SK-N-SH (cell line): Measurements from ENCODE around the gene KCNJ4. TPM values are rescaled to one million over a fixed set of nuclear protein-coding genes. Genes with fewer than 3 reads are reported as not detected.

Experiments used
- CTCF ChIA-PET: fragments of 300-600, 350-600 bp; formaldehyde crosslinking; extraction: SDS; loops from one replicate; lab custom pipeline; 2021; lab: Yijun Ruan, JAX
- POLR2A ChIA-PET: fragments of 350-600 bp; sonication (Branson Sonifier 250); formaldehyde crosslinking; extraction: SDS; loops from one replicate; lab custom pipeline; 2020; ENCODE audit warnings: antibody characterized with exemption, inconsistent platforms; lab: Yijun Ruan, JAX
- DNase-seq: peaks from one replicate; pipeline ENCODE4 v3.0.0; 2012
- H2AFZ ChIP-seq: fragments of 200-600 bp; sonication (generic); 2 replicates; pipeline ENCODE4 v1.8.1; 2016; ENCODE audit warnings: antibody characterized with exemption, mild to moderate bottlenecking, low read depth
- H3F3A ChIP-seq: fragments of 200-600 bp; sonication (generic); replicated peaks from 2 replicates; pipeline ENCODE3; 2016; ENCODE audit warnings: antibody characterized with exemption, mild to moderate bottlenecking; ENCODE audit not compliant: insufficient read depth
- H3K27ac ChIP-seq, 2 experiments: fragments of 200-500 bp in 1 of 2; fragments of 200-600 bp in 1 of 2; sonication (Bioruptor generic) in 1 of 2; sonication (generic), shearing (Covaris generic) in 1 of 2; 2 replicates each; pipeline versions ENCODE4 v1.5.1 to v1.6.1; 2014 to 2016; ENCODE audit warnings: low read depth in 2 of 2, inconsistent platforms in 1 of 2, low read length in 1 of 2, mild to moderate bottlenecking in 1 of 2, mixed read lengths in 1 of 2
- H3K27me3 ChIP-seq: fragments of 200-600 bp; sonication (generic), shearing (Covaris generic); 2 replicates; pipeline ENCODE4 v1.6.1; 2016; ENCODE audit warnings: mixed run types; ENCODE audit not compliant: insufficient read depth
- H3K36me3 ChIP-seq, 2 experiments: fragments of 200-500 bp in 1 of 2; fragments of 200-600 bp in 1 of 2; sonication (Bioruptor generic) in 1 of 2; sonication (generic) in 1 of 2; replicated peaks in 1 of 2; 2 replicates each; pipeline versions ENCODE3 to v1.5.1; 2014 to 2016; ENCODE audit warnings: low read length in 1 of 2, mild to moderate bottlenecking in 1 of 2; ENCODE audit not compliant: insufficient read depth in 2 of 2, control insufficient read depth in 1 of 2
- H3K4me1 ChIP-seq, 2 experiments: fragments of 200-500 bp in 1 of 2; fragments of 200-600 bp in 1 of 2; sonication (Bioruptor generic) in 1 of 2; sonication (generic), shearing (Covaris generic) in 1 of 2; 2 replicates each; pipeline versions ENCODE4 v1.5.1 to v1.6.1; 2014 to 2016; ENCODE audit warnings: low read depth in 1 of 2, low read length in 1 of 2, mixed run types in 1 of 2; ENCODE audit not compliant: insufficient read depth in 2 of 2, control insufficient read depth in 1 of 2
- H3K4me2 ChIP-seq: fragments of 200-600 bp; sonication (generic), shearing (Covaris generic); 2 replicates; pipeline ENCODE4 v1.6.1; 2017; ENCODE audit warnings: mixed run types
- H3K4me3 ChIP-seq, 2 experiments: fragments of 200-500 bp in 1 of 2; fragments of 200-600 bp in 1 of 2; sonication (Bioruptor generic) in 1 of 2; sonication (generic), shearing (Covaris generic) in 1 of 2; 2 replicates each; pipeline versions ENCODE4 v1.5.1 to v1.8.1; 2014 to 2016; ENCODE audit warnings: low read depth in 2 of 2, inconsistent platforms in 1 of 2, low read length in 1 of 2, mild to moderate bottlenecking in 1 of 2, mixed read lengths in 1 of 2, moderate library complexity in 1 of 2
- H3K79me2 ChIP-seq: fragments of 200-600 bp; sonication (generic); 2 replicates; pipeline ENCODE4 v1.8.1; 2017; ENCODE audit warnings: mild to moderate bottlenecking; ENCODE audit not compliant: insufficient read depth
- H3K9ac ChIP-seq: fragments of 200-600 bp; sonication (generic); 2 replicates; pipeline ENCODE4 v1.6.1; 2017; ENCODE audit warnings: mixed run types
- H3K9me2 ChIP-seq: fragments of 200-600 bp; sonication (generic); 2 replicates; pipeline ENCODE4 v1.6.1; 2017; ENCODE audit warnings: mixed run types
- H3K9me3 ChIP-seq: fragments of 200-600 bp; sonication (generic); 2 replicates; pipeline ENCODE4 v1.6.1; 2017; ENCODE audit warnings: mixed run types, mild to moderate bottlenecking, moderate library complexity
- H4K20me1 ChIP-seq: fragments of 200-600 bp; sonication (generic); 2 replicates; pipeline ENCODE4 v1.6.1; 2017; ENCODE audit warnings: mild to moderate bottlenecking, mixed run types; ENCODE audit not compliant: insufficient read depth
- CHD2 ChIP-seq: fragments of 150-350 bp; IDR thresholded peaks from 2 replicates; pipeline ENCODE4 v1.6.1; 2018; ENCODE audit warnings: low read length; ENCODE audit not compliant: partially characterized antibody
- CTCF ChIP-seq: fragments of 200-600 bp; sonication (generic); IDR thresholded peaks from 2 replicates; pipeline ENCODE4 v1.6.1; 2017; ENCODE audit warnings: antibody characterized with exemption, mild to moderate bottlenecking, moderate library complexity
- ELF1 ChIP-seq: IDR thresholded peaks from 2 replicates; pipeline ENCODE4 v1.4.0; 2012
- FOXJ3 ChIP-seq: sonication (generic); formaldehyde crosslinking; IDR thresholded peaks from 2 replicates; pipeline ENCODE4 v1.5.1; 2020; ENCODE audit warnings: mild to moderate bottlenecking, missing genetic modification reagents
- GATA2 ChIP-seq: sonication (generic); formaldehyde crosslinking; IDR thresholded peaks from 2 replicates; pipeline ENCODE4 v1.5.0; 2020; ENCODE audit warnings: mild to moderate bottlenecking, missing genetic modification reagents
- IRF3 ChIP-seq: fragments of 150-350 bp; IDR thresholded peaks from 2 replicates; pipeline ENCODE4 v1.6.1; 2016; ENCODE audit warnings: mild to moderate bottlenecking, low read depth, low read length
- MEF2A ChIP-seq: IDR thresholded peaks from 2 replicates; pipeline ENCODE4 v1.4.0; 2012; ENCODE audit warnings: low read depth, borderline replicate concordance
- RAD21 ChIP-seq: IDR thresholded peaks from 2 replicates; pipeline ENCODE4 v1.6.1; 2012; ENCODE audit warnings: mild to moderate bottlenecking, low read length
- RXRA ChIP-seq: IDR thresholded peaks from 2 replicates; pipeline ENCODE4 v1.4.0; 2012; ENCODE audit warnings: low read depth, mild to moderate bottlenecking, borderline replicate concordance
- TAF1 ChIP-seq: IDR thresholded peaks from 2 replicates; pipeline ENCODE4 v1.6.1; 2012; ENCODE audit warnings: low read depth, mild to moderate bottlenecking, low read length, moderate library complexity, borderline replicate concordance
- TEAD4 ChIP-seq: IDR thresholded peaks from 2 replicates; pipeline ENCODE4 v1.4.0; 2012; ENCODE audit warnings: mild to moderate bottlenecking, borderline replicate concordance; ENCODE audit not compliant: insufficient read depth
- WGBS: methylation state at CpG from one replicate; pipeline ENCODE4 v1.1.6; 2017; ENCODE audit warnings: low lambda C conversion rate; 5-methylcytosine and 5-hydroxymethylcytosine counted together
- polyA plus RNA-seq, 3 experiments: library from polyadenylated mRNA; depleted of rRNA; stranded (reverse); fragments of >200 nt; gene quantifications; 2 replicates each; pipeline ENCODE4 v1.2.3, GENCODE V29; 2012
- TF ChIP-seq, protein P1 (sequence below): IDR thresholded peaks from 2 replicates; pipeline ENCODE4; 2012
- TF ChIP-seq, protein P2 (sequence below): fragments of 150-350 bp; IDR thresholded peaks from 2 replicates; pipeline ENCODE4 v1.6.1; 2017; ENCODE audit warnings: antibody characterized with exemption, low read length, low read depth, borderline replicate concordance
- TF ChIP-seq, protein P3 (sequence below): IDR thresholded peaks from 2 replicates; pipeline ENCODE4 v1.4.0; 2012; ENCODE audit warnings: low read depth, borderline replicate concordance

The KCNJ4 gene
- polyA plus RNA-seq, 1 of the 3 experiments (the other 2 are of a cell fraction), result not detected

DNA sequence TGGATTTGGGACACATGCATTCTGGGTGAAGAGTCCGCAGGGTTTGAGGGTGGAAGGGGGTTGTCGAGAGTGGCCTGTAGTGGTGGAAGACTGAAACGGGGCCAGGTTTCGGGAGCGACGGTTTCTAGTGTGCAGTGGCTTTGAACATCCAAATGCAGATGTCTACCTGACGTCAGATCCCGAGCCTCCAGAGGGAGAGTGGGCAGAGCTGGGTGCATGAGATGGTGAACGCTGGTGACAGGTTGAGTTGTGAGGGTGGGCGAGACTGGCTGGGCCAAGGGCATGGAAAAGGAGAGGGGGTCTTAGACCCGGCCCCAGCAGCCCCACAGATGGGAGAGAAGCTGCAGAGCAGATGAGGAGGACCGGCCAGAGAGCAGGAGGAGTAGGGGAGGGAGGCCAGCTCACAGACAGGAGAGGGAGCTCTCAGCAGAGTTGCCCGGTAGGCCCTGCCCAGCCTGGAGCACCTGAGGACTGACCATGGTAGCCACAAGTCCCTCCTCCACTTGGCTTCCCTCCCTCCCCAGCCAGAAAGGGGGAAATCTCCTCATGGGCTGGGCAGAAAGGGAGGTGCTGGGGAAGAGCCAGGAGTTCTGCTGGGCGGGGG is 14.2 kb downstream of the KCNJ4 start:
- Histone ChIP-seq H2AFZ (no peak overlapping the region), H3K4me1 (no peaks in the 10 kb centered on the region), H3K4me3 (no peak overlapping the region), H3K27ac (no peak overlapping the region), H3K9me3 (no peaks in the 10 kb centered on the region), H3K79me2 (no peaks in the 10 kb centered on the region), H3K36me3 (no peaks in the 10 kb centered on the region), H3F3A (no peaks in the 10 kb centered on the region), H3K27me3 (no peaks in the 10 kb centered on the region), H3K4me2 (no peak overlapping the region), H4K20me1 (no peaks in the 10 kb centered on the region)
- CTCF ChIA-PET, result interaction anchor here (1.4 kb wide), 1 partner anchor 131 kb away, joined by 7 read pairs; no protein-coding TSS in a partner anchor
- 64% methylated on average over 6 of the region's 14 CpGs for WGBS
- TF ChIP-seq RAD21, result no peak
- TF ChIP-seq, protein P1, sequence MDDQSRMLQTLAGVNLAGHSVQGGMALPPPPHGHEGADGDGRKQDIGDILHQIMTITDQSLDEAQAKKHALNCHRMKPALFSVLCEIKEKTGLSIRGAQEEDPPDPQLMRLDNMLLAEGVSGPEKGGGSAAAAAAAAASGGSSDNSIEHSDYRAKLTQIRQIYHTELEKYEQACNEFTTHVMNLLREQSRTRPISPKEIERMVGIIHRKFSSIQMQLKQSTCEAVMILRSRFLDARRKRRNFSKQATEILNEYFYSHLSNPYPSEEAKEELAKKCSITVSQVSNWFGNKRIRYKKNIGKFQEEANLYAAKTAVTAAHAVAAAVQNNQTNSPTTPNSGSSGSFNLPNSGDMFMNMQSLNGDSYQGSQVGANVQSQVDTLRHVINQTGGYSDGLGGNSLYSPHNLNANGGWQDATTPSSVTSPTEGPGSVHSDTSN, result no peak
- no peak for TF ChIP-seq FOXJ3 (CRISPR knock-in tag)
- no peak for TF ChIP-seq GATA2 (CRISPR knock-in tag)
- no peak for TF ChIP-seq ELF1
- TF ChIP-seq, protein P2, sequence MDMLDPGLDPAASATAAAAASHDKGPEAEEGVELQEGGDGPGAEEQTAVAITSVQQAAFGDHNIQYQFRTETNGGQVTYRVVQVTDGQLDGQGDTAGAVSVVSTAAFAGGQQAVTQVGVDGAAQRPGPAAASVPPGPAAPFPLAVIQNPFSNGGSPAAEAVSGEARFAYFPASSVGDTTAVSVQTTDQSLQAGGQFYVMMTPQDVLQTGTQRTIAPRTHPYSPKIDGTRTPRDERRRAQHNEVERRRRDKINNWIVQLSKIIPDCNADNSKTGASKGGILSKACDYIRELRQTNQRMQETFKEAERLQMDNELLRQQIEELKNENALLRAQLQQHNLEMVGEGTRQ, result no peak
- TF ChIP-seq MEF2A, result no peak
- TF ChIP-seq CTCF, result no peak
- TF ChIP-seq, protein P3, sequence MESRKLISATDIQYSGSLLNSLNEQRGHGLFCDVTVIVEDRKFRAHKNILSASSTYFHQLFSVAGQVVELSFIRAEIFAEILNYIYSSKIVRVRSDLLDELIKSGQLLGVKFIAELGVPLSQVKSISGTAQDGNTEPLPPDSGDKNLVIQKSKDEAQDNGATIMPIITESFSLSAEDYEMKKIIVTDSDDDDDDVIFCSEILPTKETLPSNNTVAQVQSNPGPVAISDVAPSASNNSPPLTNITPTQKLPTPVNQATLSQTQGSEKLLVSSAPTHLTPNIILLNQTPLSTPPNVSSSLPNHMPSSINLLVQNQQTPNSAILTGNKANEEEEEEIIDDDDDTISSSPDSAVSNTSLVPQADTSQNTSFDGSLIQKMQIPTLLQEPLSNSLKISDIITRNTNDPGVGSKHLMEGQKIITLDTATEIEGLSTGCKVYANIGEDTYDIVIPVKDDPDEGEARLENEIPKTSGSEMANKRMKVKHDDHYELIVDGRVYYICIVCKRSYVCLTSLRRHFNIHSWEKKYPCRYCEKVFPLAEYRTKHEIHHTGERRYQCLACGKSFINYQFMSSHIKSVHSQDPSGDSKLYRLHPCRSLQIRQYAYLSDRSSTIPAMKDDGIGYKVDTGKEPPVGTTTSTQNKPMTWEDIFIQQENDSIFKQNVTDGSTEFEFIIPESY, result no peak
- TF ChIP-seq RXRA, result no peak
- TF ChIP-seq IRF3, result no peak
- no peak for TF ChIP-seq TEAD4
- no peak for TF ChIP-seq TAF1
- TF ChIP-seq CHD2, result no peak
- TF ChIP-seq, all 33 proteins: peak for 0
- DNase-seq, result no peak
- H3K9ac ChIP-seq, result no peak overlapping the region
- POLR2A ChIA-PET, result no interaction called here
- no peaks in the 10 kb centered on the region for H3K9me2 ChIP-seq
